ENCODE data around the gene GAP43. TPM values are rescaled to one million over a fixed set of nuclear protein-coding genes. Genes with fewer than 3 reads are reported as not detected.

GAP43 gene
- polyA plus RNA-seq, 10 donors, result 1.4 to 5.9 (median 3.0) TPM

DNA sequence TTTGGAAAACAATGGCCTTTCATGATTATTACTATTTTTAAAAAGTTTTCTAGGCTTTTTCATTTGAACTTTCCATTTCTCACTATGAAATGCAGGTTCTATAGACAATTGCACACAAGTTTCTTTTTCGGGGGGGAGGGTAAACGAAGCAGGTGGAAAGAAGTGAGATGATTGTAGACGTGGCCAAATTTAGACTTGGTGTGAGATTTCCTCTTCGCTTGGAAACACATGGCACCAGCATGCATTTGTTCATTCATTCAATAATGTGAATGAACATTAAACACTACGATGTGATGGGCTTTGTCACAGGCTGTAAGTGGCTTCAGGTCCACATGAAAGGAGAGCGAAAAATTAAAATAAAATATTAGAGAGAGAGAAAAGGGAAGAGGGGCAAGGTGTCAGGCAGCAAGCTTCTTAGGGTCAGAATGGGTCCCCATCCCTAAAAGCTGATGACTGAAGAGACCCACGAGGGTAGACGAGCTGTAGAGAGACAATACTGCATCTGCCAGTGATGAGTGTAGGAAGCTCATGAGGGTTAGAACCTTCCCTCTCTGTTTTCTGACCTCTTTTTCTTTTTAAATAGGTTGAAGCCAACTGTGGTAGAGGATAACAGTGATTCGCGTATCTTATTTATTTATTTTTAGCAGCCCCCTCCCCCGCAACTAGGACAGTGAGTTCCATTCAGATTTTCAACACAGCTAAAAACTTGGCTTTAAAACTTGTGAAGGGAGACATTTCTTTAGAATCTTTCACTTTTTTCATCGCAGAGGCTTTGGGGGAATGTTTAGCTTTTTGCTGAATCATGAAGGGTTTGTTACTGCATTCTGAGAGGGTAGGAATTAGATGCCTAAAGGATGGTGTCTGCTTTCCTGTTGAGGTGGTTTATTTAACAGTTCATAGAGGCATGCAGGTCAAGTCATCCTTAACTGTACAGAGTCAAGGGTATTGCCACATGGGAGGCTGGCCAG lies 36.2 kb downstream of the GAP43 start:
- DNase-seq, result peak in 1 of 3 donors; percentile 53

DNA sequence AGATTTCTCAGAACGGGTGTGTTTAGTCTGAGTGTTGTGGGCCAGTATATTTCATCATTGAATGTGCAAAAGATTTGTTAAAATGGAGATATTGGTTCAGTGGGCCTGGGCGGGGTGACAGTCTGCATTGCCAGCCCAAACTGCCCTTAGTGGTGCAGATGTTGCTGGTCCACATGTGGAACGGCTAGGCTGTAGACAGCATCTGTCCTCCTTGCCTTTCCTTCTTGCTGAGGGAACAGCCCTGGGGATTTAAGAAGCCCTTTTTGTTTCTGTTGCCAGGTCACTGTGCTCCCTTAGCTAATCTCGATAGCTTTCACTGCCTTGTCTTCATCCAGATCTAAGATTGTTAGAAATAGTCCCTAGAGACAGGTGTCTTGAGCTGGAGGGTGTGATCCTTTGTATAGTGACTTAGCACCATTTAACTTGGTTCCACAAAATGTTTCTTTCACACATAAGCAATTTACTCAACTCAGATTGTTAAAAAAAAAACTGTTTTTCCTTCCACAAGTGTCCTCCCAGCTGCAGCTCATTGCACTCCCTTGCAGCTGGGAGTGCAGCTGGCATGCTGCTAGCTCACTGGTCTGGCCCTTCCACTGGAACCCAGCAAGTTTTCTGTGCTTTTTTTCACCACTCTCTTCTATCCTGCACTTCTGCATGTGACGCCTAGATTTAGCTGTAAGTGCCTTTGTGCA lies 37.5 kb downstream of the GAP43 start:
- peak; percentile 50 to 87 (median 62) for DNase-seq

DNA sequence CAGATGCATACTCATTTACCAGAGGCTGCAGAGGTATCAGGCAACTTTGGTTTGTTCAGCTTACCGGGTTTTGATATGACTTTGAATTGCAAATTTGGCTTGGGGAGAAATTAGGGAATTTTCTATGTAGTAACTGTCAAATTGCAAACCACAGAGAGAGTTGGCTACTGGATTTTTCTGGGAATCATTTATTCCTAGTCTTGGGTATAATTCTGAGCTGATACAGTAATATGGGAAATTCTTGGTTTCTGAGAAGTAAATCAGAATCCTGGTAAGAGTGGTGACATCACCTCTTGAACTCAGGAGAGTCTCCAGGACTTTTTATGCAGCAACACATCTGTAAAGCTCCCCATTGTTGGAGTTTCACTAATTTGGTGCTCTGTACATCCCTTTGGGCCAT lies 39.0 kb downstream of the GAP43 start:
- DNase-seq, result no peak

DNA sequence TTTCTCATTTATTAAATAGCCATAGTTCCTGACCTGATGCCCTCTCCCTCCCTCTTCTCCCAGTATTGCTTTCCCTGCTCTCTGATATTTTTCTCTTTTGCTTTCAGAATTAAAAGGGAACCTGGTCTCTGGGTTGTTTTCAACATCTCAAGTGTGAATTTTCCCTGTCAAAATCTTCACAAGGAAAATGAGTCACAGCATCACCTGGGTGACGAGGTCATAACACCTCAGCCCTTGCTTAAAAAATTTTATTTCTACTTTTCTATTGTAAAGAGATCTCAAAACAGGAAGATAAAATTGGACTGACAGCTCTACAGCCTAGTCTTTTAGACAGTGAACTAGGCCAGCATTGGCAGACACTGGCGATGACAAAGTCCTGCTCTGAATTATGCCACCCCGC lies 40.1 kb downstream of the GAP43 start:
- no peak for DNase-seq

DNA sequence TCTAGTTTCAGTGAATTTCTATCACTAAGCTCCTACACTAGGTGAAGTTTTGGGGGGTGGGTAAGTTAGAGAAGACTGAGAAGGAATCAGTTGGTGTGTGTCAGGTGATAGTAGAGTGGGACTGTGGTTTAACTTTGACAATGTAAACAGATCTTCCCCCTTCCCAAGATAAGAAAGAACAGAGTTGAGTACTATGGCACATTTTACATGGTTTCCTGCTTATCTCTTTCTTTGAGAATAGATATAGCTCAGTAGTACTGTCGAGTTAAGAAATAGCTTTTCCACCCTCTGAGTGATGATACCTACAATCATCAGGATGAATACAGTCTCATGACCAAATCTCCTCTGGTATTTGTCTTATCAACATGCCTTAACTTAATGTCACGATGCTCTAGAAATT lies 42.8 kb downstream of the GAP43 start:
- DNase-seq, result no peak

DNA sequence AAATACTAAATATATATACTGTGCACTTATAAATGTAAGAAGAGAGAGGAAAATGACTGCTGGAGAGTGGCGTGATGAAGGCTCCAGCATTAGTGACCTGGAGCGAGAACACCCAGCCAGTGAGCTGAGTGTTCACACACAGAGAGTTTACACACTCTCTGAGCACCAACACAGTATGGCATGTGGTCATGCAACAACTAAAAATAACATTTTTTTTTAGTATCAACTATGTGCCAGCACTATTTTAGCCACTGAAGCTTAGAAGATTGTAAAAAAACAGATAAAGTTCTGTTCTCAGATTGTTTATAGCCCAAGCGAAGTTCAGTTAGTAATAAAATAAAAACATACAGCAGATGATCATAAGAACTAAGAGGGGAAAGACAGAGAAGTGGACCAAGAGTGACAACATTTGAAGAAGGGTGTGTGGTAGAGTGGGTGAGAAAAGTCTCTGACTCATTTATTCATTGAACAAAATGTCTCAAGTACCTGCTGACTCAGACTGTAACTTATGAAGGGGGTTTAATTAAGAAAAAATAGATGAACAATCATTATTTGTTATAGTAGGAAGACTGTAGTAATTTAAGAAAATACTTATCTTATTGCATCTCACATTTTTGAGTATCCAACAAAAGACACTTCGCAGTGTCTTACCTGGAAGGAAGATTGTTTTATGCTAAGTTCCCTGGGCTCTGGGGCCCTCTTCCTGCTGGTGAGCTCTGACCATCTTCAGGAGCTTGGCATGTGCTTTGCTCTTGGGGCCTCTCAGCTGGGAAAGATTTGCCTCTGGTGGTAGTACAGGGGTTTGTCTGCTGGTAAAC lies 43.8 kb downstream of the GAP43 start:
- DNase-seq, result no peak

DNA sequence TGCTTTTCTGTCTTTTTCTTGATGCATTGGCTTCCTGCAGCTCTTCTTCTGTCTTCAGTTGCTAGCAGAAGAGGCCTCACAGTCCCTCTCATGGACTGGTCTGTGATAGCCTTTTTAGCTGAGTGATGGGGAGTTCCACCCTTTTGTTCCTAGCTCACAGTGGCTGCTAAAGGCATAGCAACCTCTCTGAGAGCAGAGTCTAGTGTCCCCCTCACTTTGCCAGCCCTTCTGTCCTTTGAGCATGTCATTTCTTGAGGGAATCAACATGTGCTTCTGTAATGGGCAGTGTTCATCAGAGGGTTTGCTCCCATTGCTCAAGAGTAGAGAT lies 44.4 kb downstream of the GAP43 start:
- no peak for DNase-seq

DNA sequence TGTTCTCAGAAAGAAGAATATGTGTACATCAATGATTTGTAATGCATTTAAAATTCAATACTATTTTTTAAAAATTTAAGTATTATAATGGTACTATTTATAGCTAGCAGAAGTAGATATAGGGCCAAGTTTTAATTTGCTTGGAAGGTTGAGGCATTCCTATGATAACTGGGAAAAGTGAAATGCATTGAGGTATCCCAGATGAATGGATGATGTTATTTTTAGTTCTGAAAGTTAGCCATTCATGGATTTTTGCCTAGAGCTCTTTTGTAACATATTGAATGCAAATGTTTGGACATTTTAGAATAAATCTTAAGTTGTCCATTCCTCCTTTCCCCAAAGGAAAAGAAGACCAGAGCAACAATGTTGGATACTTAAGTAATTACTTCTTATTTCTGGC lies 47.6 kb downstream of the GAP43 start:
- DNase-seq, result peak in 2 of 3 donors; percentile 63 to 80

DNA sequence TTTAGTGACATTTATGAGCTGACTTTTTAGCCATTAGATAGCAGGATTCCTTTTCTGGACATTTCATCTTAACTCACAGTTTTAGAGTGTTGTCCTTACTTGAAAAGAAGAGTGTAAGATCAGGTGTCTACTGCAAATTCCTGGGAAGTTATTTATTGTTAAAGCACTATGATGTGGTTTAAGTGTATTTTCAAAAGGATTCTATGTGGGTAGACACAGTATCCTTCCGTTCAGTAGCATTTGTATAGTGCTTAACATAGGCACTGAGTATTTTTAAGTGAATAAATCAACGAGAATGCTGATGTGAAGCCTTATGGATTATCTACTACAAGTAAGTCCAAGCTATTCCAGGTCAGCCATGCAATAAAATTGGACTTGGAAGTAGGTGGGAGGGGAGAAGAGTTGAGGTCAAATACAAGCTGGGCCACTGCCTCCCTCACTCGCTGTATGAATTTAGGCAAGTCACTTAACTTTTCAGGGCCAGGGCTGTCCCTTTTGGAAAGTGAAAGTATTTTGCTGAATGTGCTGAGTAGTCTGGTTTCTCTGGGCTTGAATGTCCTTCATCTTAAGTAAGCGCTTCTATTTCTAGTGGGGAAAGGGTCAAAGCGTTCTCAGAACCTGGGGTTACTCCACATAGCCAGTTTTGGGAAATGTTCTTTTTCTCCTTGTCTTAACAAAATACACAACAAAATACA lies 48.6 kb downstream of the GAP43 start:
- peak in 1 of 3 donors; percentile 36 for DNase-seq

DNA sequence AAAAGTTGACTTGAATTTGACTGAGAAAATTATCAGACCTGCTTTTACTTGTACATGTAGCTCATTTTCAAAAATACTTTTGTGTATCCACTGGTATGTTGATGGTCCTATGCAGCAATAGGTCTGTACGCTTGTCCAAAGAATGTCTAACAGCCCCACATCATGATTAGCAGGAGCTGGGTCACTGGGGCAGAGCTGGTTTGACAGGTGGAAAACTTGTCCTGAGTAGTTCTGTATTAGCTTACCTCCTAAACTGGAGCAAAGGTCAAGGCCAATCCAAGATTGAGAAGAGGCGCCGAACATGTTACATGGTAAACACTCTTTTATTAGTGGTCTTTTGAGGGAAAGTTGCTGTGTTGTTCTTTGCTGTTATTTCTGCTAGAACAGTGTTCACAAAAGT lies 50.6 kb downstream of the GAP43 start:
- DNase-seq, result no peak

DNA sequence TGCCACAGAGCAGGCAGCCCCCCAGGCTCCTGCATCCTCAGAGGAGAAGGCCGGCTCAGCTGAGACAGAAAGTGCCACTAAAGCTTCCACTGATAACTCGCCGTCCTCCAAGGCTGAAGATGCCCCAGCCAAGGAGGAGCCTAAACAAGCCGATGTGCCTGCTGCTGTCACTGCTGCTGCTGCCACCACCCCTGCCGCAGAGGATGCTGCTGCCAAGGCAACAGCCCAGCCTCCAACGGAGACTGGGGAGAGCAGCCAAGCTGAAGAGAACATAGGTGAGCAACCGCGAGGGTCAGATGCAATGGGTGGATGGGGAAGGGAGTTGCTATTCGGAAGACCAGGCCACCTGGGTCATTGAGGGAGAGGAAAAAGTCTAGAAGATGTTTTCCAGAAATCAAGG lies 53.0 kb downstream of the GAP43 start:
- DNase-seq, result no peak

DNA sequence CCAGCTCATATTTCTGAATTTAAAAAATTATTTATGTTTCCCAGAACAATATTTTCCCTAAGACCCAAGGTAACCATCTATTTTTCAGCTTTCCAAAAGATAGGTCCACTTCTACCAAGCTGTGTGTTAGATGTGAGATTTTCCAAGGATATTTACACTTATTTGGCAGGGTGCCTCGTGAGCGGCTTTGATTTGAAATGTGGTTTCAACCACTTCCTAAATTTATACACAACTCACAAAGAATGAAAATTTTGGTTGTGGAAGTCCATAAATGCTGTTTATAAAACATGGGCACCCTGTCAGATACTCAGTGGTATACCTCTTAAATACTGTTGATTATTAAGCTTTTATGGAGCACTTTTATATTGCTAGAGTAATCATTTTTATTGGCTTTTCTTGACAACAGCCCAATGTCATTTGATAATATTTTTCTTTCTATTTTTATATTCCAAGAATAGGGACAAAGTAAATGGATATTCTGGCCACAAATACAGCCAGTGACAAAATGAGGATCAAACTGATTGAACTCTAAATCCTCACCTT lies 57.6 kb downstream of the GAP43 start:
- DNase-seq, result no peak

DNA sequence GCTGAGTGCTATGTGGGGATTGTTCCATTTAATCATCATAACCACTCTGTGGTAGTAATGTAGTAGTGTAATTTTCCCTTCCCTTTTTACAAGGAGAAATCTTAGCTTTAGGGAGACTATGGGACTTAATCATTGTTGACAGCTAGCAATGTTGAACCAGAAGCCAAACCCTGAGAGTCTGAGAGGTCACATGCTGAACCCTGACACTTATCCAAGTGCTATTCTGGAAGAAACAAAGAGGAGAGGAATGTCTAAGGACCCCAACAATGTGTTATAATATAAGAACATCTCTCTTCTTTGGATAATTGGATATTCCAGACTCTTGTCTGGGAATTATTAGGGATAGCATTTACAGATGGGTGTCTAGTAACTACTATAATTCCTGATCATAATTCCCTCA lies 58.4 kb downstream of the GAP43 start:
- DNase-seq, result peak in 1 of 3 donors; percentile 51

DNA sequence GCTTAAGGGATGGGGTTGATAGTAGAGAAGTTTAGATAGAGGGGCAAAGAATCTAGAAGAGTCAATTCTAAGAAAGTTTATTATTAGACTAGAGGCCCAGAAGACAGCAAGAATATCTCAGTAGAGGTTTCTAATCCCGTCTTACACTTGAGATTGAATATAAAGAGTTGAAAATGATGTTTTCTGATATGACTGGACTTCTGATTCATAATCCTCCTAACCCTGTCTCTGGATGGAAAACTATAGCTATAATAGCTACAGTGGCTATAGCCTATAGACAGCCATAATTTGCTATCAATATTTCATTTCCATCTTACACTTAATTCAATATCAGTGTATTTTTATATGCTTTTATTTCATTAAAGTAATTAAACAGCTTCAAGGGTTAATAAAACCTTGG lies 60.0 kb downstream of the GAP43 start:
- DNase-seq, result no peak

DNA sequence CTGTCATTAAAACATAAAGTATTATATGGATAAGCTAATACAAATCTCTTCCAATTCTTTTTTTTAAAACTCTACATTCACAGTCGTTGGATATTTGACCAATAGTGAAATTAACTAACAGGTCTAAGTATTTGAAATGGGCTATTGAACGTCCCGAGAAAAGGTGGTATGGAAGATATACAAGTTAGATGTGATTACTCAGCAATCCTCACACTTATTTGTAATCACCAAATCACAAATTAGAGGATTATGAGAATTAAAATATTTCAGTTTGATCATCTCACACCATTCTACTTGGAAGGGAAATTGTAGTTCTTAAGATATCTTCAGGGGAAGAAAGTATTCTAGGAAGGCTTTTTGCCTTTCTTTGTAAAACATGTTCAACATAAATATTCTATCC lies 60.5 kb downstream of the GAP43 start:
- DNase-seq, result no peak

DNA sequence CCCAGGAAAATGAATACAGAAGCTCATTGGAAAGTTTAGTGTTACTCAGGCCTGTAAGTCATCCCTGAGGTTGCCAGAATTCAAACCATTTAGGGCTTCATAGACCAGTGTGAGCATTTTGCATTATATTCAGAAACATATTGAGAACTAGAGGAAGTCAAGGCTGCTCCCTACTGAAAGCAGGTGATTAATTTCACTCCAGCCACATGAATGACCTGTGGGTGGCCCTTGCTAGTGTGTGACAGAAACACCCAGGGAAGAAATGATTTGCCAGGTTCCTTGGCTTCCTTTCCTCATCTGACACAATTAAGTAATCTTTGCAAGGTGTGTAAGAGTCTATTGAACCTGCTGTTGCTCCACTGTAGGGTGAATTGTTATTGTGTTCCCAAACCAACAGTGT lies 61.8 kb downstream of the GAP43 start:
- DNase-seq, result no peak

DNA sequence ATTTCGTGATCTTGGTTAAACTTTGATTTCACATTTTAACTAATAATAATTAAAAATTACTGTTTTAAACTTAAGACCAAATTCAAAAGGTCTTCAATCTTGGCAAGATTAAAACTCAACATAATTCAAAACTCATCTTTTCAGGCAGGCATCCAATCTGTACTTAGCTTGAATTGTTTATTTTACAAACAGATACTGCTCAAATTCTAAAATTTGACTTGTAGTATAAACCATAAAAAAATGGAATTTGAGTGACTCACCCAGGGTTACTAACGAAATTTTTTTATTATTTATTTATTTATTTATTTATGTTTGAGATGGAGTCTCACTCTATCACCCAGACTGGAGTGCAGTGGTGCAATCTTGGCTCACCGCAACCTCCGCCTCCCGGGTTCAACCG lies 64.4 kb downstream of the GAP43 start:
- DNase-seq, result no peak

DNA sequence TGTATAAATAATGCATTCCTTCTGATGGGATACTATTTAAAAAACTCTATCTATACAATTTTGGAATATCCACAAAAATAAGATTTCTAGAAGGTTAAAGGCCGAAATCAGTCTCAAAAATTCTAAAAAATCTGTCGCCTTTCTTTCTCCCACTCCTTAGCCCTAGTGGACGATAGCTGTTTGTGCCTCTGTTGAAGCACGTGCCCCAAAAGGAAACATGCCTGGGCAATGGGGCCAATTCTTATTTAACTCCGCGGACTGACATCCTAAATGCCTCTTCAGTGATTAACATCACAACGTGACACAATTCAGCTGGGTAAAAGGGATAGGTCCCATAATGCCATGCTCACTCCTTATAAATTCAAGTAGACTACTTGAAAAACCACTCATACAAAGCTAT lies 65.1 kb downstream of the GAP43 start:
- no peak for DNase-seq

DNA sequence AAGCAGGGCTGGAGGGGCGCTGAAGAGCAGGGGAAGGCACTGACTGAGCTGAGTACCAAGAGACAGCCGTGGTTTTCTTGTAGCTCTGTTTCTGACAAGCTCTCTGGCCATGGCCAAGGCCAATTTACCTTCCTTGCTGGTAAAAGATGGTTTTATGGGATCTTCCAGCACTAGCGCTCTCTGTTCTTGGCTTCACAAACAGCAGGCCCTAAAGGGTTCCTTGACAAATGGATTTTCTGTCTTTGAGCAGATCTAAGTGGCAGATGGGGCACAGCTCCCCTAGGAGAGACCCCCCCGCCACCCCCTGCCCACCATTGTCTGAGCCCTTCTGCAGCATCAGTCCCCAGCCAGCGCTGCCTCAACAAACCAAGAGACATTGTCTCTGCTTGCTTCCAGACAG lies 66.6 kb downstream of the GAP43 start:
- no peak for DNase-seq

DNA sequence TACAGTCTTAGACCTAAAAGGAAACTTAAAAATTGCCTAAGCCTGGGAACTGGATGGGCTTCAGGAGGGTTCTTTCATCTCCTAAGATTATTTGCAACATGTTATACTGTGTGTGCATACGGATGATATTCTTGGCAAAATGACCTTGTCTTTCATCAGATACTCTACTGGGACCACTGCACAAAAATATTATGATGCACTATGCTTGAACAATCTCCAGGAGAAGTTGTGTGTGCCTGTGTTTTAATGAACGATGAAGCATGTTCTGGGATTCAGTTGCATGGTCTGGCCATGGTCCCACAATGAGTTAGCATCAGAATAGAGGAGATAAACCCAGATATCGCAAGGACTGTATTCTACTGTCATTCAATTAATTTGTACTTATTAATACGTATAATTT lies 68.7 kb downstream of the GAP43 start:
- DNase-seq, result peak in 2 of 3 donors; percentile 52 to 77

DNA sequence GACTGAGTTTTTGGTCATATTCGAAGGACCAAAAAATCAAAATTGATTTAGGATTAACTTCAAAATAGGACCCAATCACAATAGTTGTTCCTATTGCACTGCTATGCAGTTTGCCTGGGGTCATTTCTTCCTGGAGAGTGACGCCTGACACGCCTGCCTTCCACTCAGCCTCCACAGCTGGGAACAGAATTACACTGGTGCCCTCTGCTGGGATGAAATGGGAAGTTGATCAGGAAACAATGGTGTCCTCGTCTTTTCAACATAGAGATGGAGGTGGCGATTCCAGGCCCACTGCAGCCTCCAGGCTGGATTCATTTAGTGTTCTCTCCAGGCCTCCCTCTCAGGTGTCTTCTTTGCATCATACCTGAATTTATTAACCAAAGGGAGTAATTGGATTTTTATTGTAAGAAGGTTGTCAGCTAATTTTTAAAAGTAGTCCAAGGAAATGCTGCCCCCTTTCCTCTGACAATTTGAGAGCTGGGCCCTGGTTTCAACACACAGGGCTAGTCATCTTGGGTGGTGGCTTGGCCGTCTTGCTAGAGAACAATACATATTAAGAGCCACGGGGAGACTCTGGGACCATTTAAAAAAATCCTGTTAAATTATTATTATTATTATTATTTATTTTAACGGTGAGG lies 69.7 kb downstream of the GAP43 start:
- DNase-seq, result peak; percentile 78 to 90 (median 81)
